Breast epithelium (tissue), 4 donors: ENCODE measurements around the gene CLIC2. TPM values are rescaled to one million over a fixed set of nuclear protein-coding genes. Genes with fewer than 3 reads are reported as not detected.
"Not testable (repeated sequence)": the region's sequence is repeated elsewhere in the genome, so short reads cannot be mapped to it uniquely, and the experiment has no call there.

Experiments
- DNase-seq, 2 donors: peaks; one replicate each; pipeline ENCODE4 v3.0.0-alpha.2; 2019; ENCODE audit warnings: low spot score in 2 of 2
- H3K27ac ChIP-seq, 2 donors: fragments of 200-600 bp; sonication (generic) in 1 of 2; one replicate each; pipeline ENCODE4 v1.5.1; 2016 to 2019; ENCODE audit warnings: mild to moderate bottlenecking in 1 of 2
- H3K27me3 ChIP-seq, 2 donors: fragments of 200-600 bp; sonication (generic) in 1 of 2; one replicate each; pipeline versions ENCODE4 v1.5.1 to v1.6.0; 2017 to 2019; ENCODE audit warnings: control low read depth in 1 of 2, mild to moderate bottlenecking in 1 of 2
- H3K36me3 ChIP-seq: fragments of 200-600 bp; one replicate; pipeline ENCODE4 v1.5.1; 2019
- H3K4me1 ChIP-seq, 2 donors: fragments of 200-600 bp; sonication (generic); one replicate each; pipeline ENCODE4 v1.5.1; 2016 to 2019; ENCODE audit warnings: control low read depth in 1 of 2
- H3K4me3 ChIP-seq, 3 donors: fragments of 200-600 bp; sonication (generic); 1 replicate in 2 of 3; 2 replicates in 1 of 3; pipeline ENCODE4 v1.5.1; 2016 to 2019; ENCODE audit warnings: mild to moderate bottlenecking in 3 of 3, moderate library complexity in 2 of 3
- H3K9me3 ChIP-seq, 2 donors: fragments of 200-600 bp; sonication (generic) in 1 of 2; one replicate each; pipeline ENCODE4 v1.5.1; 2016 to 2019; ENCODE audit warnings: control low read depth in 1 of 2
- CTCF ChIP-seq, 3 donors: fragments of 450-650 bp; IDR thresholded peaks; one replicate each; pipeline ENCODE4 v1.5.1; 2016 to 2017; ENCODE audit warnings: antibody characterized with exemption in 3 of 3, mild to moderate bottlenecking in 3 of 3, moderate library complexity in 3 of 3
- POLR2A ChIP-seq: fragments of 450-650 bp; IDR thresholded peaks from one replicate; pipeline ENCODE4 v1.6.1; 2016; ENCODE audit warnings: antibody characterized with exemption, mild to moderate bottlenecking, moderate library complexity
- POLR2AphosphoS5 ChIP-seq, 3 donors: sonication (generic); formaldehyde crosslinking; IDR thresholded peaks; one replicate each; pipeline ENCODE4 v1.6.1; 2017; ENCODE audit warnings: antibody characterized with exemption in 3 of 3
- intact Hi-C: fragments of 100-400 bp; cut with DNase I; formaldehyde crosslinking; loops from one replicate; pipeline ENCODE4 v1.15.1; 2023; ENCODE audit warnings: low total_unique reads
- total RNA-seq, 3 donors: library from RNA; depleted of rRNA; stranded (reverse); fragments of >200 nt; gene quantifications; one replicate each; pipeline ENCODE4 v1.1.0, GENCODE V29; 2016

The CLIC2 gene
- 10 to 100 TPM; 10.7 to 23.8 (median 18.4) TPM for total RNA-seq

DNA sequence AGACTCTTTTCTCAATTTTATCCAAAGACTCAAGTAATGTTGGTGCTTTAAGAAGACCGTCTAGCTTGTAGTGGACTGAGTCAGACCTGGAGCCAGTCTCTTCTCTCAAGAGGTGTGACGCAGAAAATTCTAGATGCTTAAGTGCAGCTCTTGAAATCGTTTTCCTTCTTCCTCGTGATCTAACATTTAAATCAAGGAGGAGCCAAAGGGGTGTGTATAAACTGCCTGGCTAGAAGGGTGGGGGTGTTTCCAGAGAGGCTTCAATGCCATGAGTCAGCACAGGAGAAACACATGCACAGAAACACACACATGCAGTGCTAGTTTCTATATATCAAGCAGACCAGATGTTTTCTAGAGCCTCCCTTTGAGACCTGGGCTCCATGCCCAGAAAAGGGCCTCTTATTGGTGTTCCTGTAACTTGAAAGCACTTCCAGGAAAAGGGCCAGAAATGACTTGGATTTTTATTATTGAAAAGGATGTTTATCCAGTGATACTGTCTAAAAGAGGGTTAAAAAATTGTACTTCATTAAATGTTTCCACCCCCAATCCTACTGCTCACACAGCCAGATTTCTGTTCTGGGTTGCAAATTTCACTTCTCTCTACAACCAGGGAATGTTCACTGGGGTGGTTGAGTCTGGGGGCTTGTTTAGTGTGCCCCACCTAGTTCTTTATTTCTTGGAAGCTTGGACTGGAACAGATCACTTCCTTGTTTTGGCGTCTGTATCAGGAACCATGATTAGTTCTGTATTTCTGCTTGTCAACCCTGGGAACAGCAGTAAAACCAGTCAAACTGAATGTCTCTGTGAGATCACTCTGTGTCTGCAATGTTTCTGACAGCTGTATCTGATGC lies at the start of gene CLIC2:
Gene CLIC2 (minus strand): TSS at position 129 of the 851 bp plus-strand sequence. CDS start 187 bp downstream, outside the sequence.
- Histone ChIP-seq H3K27ac (peak within 1 kb of the TSS; percentile 17 to 58), H3K27me3 (no peaks in the 10 kb centered on the region), H3K9me3 (no peaks in the 10 kb centered on the region), H3K4me3 (peak within 1 kb of the TSS; percentile 33 to 60 (median 41)), H3K4me1 (no peaks in the 10 kb centered on the region), H3K36me3 (no peaks in the 10 kb centered on the region)
- DNase-seq = no peak
- intact Hi-C loops = no loop called here
- TF ChIP-seq POLR2AphosphoS5 (IDR thresholded peaks at IDR 0.05) (no peak), POLR2A (no peak), CTCF (IDR thresholded peaks at IDR 0.05) (no peak)

GRCh38 chrX:155382529-155382967 lies 48.1 kb upstream of the CLIC2 start:
- H3K27me3 ChIP-seq, H3K4me3 ChIP-seq, H3K36me3 ChIP-seq, H3K27ac ChIP-seq, H3K4me1 ChIP-seq, intact Hi-C loops, DNase-seq, H3K9me3 ChIP-seq: not testable (repeated sequence)

DNA sequence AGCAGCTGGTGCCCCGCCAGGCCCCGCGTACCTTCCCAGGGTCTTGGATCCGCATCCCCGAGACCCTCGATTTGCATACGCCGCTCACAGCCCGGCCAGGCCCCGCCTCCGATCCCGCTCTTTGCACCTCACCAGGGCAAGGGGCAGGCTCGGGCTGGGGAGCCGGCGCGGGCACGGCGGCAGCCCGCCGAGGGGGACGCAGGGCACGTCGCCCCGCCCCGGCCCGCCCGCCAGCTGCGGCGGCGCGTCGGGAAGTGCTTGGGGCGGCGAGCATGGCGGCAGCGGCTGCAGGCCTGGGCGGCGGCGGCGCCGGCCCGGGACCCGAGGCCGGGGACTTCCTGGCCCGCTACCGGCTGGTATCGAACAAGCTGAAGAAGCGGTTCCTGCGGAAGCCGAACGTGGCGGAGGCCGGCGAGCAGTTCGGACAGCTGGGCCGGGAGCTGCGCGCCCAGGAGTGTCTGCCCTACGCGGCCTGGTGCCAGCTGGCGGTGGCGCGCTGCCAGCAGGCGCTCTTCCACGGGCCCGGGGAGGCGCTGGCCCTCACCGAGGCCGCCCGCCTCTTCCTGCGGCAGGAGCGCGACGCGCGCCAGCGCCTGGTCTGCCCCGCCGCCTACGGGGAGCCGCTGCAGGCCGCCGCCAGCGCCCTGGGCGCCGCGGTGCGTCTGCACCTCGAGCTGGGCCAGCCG lies 47.6 kb upstream of the CLIC2 start, which contains the start of gene F8A2:
Gene F8A2 (plus strand): TSS at position 253 of the 686 bp plus-strand sequence. CDS start 20 bp downstream, at position 273.
- H3K4me1 ChIP-seq, H3K27ac ChIP-seq, DNase-seq, H3K9me3 ChIP-seq, H3K4me3 ChIP-seq, intact Hi-C loops, H3K36me3 ChIP-seq, H3K27me3 ChIP-seq: not testable (repeated sequence)

DNA sequence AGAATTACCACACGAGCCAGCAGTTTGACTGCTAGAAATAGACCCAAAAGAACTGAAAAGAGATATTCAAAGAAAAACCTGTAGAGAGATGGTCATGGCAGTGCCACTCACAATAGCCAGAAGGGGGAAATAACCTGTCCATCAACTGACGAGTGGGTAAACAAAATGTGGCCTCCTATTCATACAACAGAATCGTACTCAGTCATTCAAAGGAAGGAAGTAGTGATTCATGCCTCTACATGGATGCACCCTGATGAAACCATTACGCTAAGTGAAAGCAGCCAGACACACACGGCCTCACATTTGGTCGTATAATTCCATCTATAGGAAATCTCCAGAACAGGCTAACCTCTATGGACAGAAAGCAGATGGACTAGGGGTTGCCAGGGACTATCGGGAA lies 45.4 kb upstream of the CLIC2 start:
- H3K4me1 ChIP-seq, H3K36me3 ChIP-seq, intact Hi-C loops, H3K4me3 ChIP-seq, H3K27me3 ChIP-seq, H3K9me3 ChIP-seq, DNase-seq, H3K27ac ChIP-seq: not testable (repeated sequence)

GRCh38 chrX:155373777-155374458 lies 39.5 kb upstream of the CLIC2 start:
- H3K4me3 ChIP-seq, intact Hi-C loops, H3K27ac ChIP-seq, H3K4me1 ChIP-seq, H3K36me3 ChIP-seq, H3K27me3 ChIP-seq, DNase-seq, H3K9me3 ChIP-seq: not testable (repeated sequence)

- H3K9me3 ChIP-seq, H3K36me3 ChIP-seq, intact Hi-C loops, H3K4me1 ChIP-seq, H3K27ac ChIP-seq, DNase-seq, H3K27me3 ChIP-seq, H3K4me3 ChIP-seq: not testable (repeated sequence)
Observed at GRCh38 chrX:155363712-155364111, 29.3 kb upstream of the CLIC2 start.

GRCh38 chrX:155349448-155349847 lies 15.0 kb upstream of the CLIC2 start:
- H3K9me3 ChIP-seq, H3K36me3 ChIP-seq, H3K27ac ChIP-seq, H3K27me3 ChIP-seq, H3K4me3 ChIP-seq, H3K4me1 ChIP-seq, intact Hi-C loops, DNase-seq: not testable (repeated sequence)

GRCh38 chrX:155345689-155346088 lies 11.3 kb upstream of the CLIC2 start:
- H3K9me3 ChIP-seq, H3K27me3 ChIP-seq, H3K36me3 ChIP-seq, intact Hi-C loops, DNase-seq, H3K4me3 ChIP-seq, H3K27ac ChIP-seq, H3K4me1 ChIP-seq: not testable (repeated sequence)

- H3K4me1 ChIP-seq, H3K36me3 ChIP-seq, intact Hi-C loops, H3K4me3 ChIP-seq, DNase-seq, H3K9me3 ChIP-seq, H3K27me3 ChIP-seq: not testable (repeated sequence)
- peak overlapping the region in 1 of 2 donors; percentile 44 for H3K27ac ChIP-seq
Observed at GRCh38 chrX:155335337-155335712, 911 bp upstream of the CLIC2 start.
